Liver (tissue), 9 donors: ENCODE data around the gene CNOT3. TPM values are rescaled to one million over a fixed set of nuclear protein-coding genes. Genes with fewer than 3 reads are reported as not detected.

Experiments used
- DNase-seq: peaks from one replicate; pipeline ENCODE4 v3.0.0-alpha.2; 2017; ENCODE audit warnings: low spot score
- H3K27ac ChIP-seq, 2 donors: one replicate each; pipeline ENCODE4 v1.7.0; 2013; ENCODE audit warnings: inconsistent platforms in 2 of 2, low read length in 2 of 2, control low read depth in 1 of 2, low read depth in 1 of 2, mild to moderate bottlenecking in 1 of 2
- H3K27me3 ChIP-seq, 4 donors: one replicate each; pipeline versions ENCODE4 v1.6.1 to v1.7.0; 2013; ENCODE audit warnings: low read length in 3 of 4, inconsistent platforms in 1 of 4, mild to moderate bottlenecking in 1 of 4, moderate library complexity in 1 of 4; ENCODE audit not compliant: control insufficient read depth in 4 of 4, insufficient read depth in 4 of 4
- H3K36me3 ChIP-seq, 4 donors: one replicate each; pipeline versions ENCODE4 v1.6.1 to v1.7.0; 2013; ENCODE audit warnings: low read length in 3 of 4, mild to moderate bottlenecking in 3 of 4, low read depth in 1 of 4, moderate library complexity in 1 of 4; ENCODE audit not compliant: control insufficient read depth in 4 of 4, insufficient read depth in 3 of 4
- H3K4me1 ChIP-seq, 4 donors: one replicate each; pipeline versions ENCODE4 v1.6.1 to v1.7.0; 2013; ENCODE audit warnings: low read length in 3 of 4, mild to moderate bottlenecking in 3 of 4, moderate library complexity in 1 of 4; ENCODE audit not compliant: control insufficient read depth in 4 of 4, insufficient read depth in 4 of 4
- H3K4me3 ChIP-seq, 3 donors: one replicate each; pipeline versions ENCODE4 v1.6.1 to v1.7.0; 2013; ENCODE audit warnings: low read length in 3 of 3, control low read depth in 1 of 3, low read depth in 1 of 3, mild to moderate bottlenecking in 1 of 3
- H3K9ac ChIP-seq, 2 donors: one replicate each; pipeline ENCODE4 v1.7.0; 2013; ENCODE audit warnings: low read length in 2 of 2, mild to moderate bottlenecking in 2 of 2, moderate library complexity in 2 of 2, control low read depth in 1 of 2, low read depth in 1 of 2
- H3K9me3 ChIP-seq, 4 donors: one replicate each; pipeline versions ENCODE4 v1.6.1 to v1.7.0; 2013; ENCODE audit warnings: low read length in 3 of 4; ENCODE audit not compliant: control insufficient read depth in 4 of 4
- EGR1 ChIP-seq, 2 donors: IDR thresholded peaks; 2 replicates each; pipeline ENCODE4 v1.6.1; 2016 to 2018; ENCODE audit warnings: antibody characterized with exemption in 2 of 2, low read depth in 2 of 2
- GABPA ChIP-seq, 2 donors: IDR thresholded peaks in 1 of 2; conservative IDR thresholded peaks in 1 of 2; 2 replicates each; pipeline ENCODE4 v1.6.1; 2016; ENCODE audit warnings: antibody characterized with exemption in 2 of 2, mild to moderate bottlenecking in 1 of 2, moderate library complexity in 1 of 2
- NR2F2 ChIP-seq: IDR thresholded peaks from 2 replicates; pipeline ENCODE4 v1.6.1; 2016; ENCODE audit warnings: antibody characterized with exemption
- RAD21 ChIP-seq, 2 donors: IDR thresholded peaks; 2 replicates each; pipeline ENCODE4 v1.6.1; 2016; ENCODE audit warnings: antibody characterized with exemption in 2 of 2, mild to moderate bottlenecking in 2 of 2
- SP1 ChIP-seq: IDR thresholded peaks from 2 replicates; pipeline ENCODE4 v1.6.1; 2018; ENCODE audit warnings: antibody characterized with exemption, mild to moderate bottlenecking
- TAF1 ChIP-seq: conservative IDR thresholded peaks from 2 replicates; pipeline ENCODE4 v1.6.1; 2016; ENCODE audit warnings: antibody characterized with exemption, mild to moderate bottlenecking
- YY1 ChIP-seq: IDR thresholded peaks from 2 replicates; pipeline ENCODE4 v1.6.1; 2016; ENCODE audit warnings: antibody characterized with exemption, mild to moderate bottlenecking
- WGBS: extraction: QIAGEN DNeasy Blood & Tissue Kit; methylation state at CpG from one replicate; pipeline ENCODE4 v1.1.7; 2013; 5-methylcytosine and 5-hydroxymethylcytosine counted together
- polyA plus RNA-seq, 2 donors: library from polyadenylated mRNA; stranded (reverse) in 1 of 2; unstranded in 1 of 2; fragments of 200-250 nt in 1 of 2; fragments of >200 nt in 1 of 2; fragmentation: Nextera tagmentation in 1 of 2; extraction: Ambion mirVana in 1 of 2; gene quantifications; one replicate each; pipeline versions ENCODE4 v1.2.1 to v1.2.3, GENCODE V29; 2013 to 2015
- total RNA-seq, 2 donors: library from RNA; depleted of rRNA; stranded (reverse); fragments of >200 nt; gene quantifications; one replicate each; pipeline ENCODE4 v1.2.3, GENCODE V29; 2014
- TF ChIP-seq, protein P1 (sequence below): IDR thresholded peaks from 2 replicates; pipeline ENCODE4 v1.6.1; 2016; ENCODE audit warnings: antibody characterized with exemption
- TF ChIP-seq, protein P2 (sequence below): IDR thresholded peaks from 2 replicates; pipeline ENCODE4 v1.6.1; 2016; ENCODE audit warnings: antibody characterized with exemption
- TF ChIP-seq, protein P3 (sequence below): IDR thresholded peaks from 2 replicates; pipeline ENCODE4 v1.6.1; 2016; ENCODE audit warnings: antibody characterized with exemption, mild to moderate bottlenecking
- donor health status: healthy.
- donor health status: healthy.
- donor health status: healthy.
- donor health status: healthy.
- donor health status: healthy.

Gene CNOT3
- total and polyA plus RNA-seq, 4 donors = 3.7 to 13.0 (median 9.1) TPM

DNA sequence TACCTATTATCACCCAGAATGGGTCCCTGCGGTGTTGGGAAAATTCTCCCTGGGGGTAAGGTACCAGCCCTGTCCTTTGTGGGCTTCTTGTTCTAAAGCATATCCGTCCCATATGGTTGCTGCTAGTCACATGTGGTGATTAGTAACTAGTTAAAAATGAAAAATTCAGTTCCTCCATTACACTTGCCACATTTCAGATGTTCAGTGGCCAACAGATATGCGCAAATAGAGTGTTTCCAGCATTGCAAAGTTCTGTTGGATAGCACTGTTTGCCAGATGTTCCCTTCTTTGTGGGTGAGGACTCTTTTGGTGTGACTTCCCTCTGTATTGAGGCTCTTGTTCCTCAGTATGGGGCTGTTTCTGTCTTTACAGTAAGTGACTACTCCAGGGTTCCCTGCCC, 3.8 kb downstream of the CNOT3 start (continued):
- TF ChIP-seq, protein P1, sequence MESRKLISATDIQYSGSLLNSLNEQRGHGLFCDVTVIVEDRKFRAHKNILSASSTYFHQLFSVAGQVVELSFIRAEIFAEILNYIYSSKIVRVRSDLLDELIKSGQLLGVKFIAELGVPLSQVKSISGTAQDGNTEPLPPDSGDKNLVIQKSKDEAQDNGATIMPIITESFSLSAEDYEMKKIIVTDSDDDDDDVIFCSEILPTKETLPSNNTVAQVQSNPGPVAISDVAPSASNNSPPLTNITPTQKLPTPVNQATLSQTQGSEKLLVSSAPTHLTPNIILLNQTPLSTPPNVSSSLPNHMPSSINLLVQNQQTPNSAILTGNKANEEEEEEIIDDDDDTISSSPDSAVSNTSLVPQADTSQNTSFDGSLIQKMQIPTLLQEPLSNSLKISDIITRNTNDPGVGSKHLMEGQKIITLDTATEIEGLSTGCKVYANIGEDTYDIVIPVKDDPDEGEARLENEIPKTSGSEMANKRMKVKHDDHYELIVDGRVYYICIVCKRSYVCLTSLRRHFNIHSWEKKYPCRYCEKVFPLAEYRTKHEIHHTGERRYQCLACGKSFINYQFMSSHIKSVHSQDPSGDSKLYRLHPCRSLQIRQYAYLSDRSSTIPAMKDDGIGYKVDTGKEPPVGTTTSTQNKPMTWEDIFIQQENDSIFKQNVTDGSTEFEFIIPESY = no peak
- TF ChIP-seq RAD21 (IDR thresholded peaks at IDR 0.05) (no peak), EGR1 (IDR thresholded peaks at IDR 0.05; ENCODE audit: low read depth in 2 of 2) (no peak), TAF1 (no peak)

DNA sequence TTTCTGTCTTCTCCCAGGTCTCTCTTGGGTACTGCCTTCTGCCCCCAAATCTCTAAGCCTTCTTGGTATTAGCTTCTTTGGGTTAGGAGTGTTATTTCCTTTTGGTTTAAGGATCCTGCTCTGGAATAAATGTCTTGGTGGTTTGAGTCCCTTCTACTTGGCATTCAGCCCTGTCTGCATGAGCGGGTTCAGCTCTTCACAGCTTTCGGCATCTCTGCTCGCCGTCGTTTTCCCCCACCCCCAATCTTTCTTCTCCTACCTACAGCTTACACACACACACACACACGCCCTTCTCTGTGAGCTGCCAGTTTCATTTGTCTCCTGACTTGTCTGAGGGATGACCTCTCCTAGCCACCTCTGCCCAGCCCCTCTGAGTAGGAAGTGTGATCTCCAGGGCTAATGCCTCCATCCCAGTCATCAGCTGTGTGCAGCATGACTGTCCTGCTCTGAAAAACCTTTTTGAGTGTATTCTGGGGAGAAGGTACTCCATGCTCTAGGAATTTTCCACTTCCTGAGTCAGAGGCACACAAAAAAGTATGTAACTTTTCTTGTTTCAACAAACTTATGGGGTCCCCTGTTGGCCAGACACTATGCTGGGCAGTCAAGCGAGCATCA, 4.7 kb downstream of the CNOT3 start:
- Histone ChIP-seq H3K9me3 (no peaks in the 10 kb centered on the region), H3K4me3 (no peak overlapping the region), H3K9ac (no peak overlapping the region), H3K27ac (no peak overlapping the region), H3K36me3 (peaks cover 11 to 53% (median 41%) of the 10 kb centered on the region in 4 donors), H3K27me3 (no peaks in the 10 kb centered on the region), H3K4me1 (peaks cover 2 to 24% (median 21%) of the 10 kb centered on the region in 4 donors)
- WGBS = 91% methylated on average over 7 of the region's 7 CpGs
- DNase-seq = no peak
- no peak for TF ChIP-seq NR2F2

DNA sequence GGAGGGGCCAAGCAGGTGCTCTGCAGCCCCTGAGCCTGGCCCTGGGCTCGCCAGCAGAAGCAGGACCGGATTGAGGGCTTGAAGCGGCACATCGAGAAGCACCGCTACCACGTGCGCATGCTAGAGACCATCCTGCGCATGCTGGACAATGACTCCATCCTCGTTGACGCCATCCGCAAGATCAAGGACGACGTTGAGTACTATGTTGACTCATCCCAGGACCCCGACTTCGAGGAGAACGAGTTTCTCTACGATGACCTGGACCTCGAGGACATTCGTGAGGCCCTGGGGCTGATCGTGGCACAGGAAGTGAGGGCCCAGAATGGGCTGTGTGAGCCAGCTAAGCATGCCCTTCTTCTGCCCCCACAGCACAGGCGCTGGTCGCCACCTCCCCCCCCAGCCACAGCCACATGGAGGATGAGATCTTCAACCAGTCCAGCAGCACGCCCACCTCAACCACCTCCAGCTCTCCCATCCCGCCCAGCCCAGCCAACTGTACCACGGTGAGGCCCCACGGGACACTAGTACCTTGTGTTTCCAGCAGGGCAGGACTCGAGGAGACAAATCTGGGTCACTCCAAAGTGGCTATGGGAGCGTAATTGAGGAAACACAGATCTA, 8.1 kb downstream of the CNOT3 start:
- Histone ChIP-seq H3K36me3 (peaks cover 14 to 84% (median 58%) of the 10 kb centered on the region in 4 donors), H3K9ac (no peak overlapping the region), H3K27ac (no peak overlapping the region), H3K4me1 (peaks cover 0 to 4% (median 3%) of the 10 kb centered on the region in 4 donors), H3K27me3 (no peaks in the 10 kb centered on the region), H3K4me3 (no peak overlapping the region), H3K9me3 (no peaks in the 10 kb centered on the region)
- WGBS = 94% methylated on average over 28 of the region's 28 CpGs
- TF ChIP-seq, protein P2, sequence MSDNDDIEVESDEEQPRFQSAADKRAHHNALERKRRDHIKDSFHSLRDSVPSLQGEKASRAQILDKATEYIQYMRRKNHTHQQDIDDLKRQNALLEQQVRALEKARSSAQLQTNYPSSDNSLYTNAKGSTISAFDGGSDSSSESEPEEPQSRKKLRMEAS = no peak
- no peak for TF ChIP-seq YY1
- TF ChIP-seq, protein P3, sequence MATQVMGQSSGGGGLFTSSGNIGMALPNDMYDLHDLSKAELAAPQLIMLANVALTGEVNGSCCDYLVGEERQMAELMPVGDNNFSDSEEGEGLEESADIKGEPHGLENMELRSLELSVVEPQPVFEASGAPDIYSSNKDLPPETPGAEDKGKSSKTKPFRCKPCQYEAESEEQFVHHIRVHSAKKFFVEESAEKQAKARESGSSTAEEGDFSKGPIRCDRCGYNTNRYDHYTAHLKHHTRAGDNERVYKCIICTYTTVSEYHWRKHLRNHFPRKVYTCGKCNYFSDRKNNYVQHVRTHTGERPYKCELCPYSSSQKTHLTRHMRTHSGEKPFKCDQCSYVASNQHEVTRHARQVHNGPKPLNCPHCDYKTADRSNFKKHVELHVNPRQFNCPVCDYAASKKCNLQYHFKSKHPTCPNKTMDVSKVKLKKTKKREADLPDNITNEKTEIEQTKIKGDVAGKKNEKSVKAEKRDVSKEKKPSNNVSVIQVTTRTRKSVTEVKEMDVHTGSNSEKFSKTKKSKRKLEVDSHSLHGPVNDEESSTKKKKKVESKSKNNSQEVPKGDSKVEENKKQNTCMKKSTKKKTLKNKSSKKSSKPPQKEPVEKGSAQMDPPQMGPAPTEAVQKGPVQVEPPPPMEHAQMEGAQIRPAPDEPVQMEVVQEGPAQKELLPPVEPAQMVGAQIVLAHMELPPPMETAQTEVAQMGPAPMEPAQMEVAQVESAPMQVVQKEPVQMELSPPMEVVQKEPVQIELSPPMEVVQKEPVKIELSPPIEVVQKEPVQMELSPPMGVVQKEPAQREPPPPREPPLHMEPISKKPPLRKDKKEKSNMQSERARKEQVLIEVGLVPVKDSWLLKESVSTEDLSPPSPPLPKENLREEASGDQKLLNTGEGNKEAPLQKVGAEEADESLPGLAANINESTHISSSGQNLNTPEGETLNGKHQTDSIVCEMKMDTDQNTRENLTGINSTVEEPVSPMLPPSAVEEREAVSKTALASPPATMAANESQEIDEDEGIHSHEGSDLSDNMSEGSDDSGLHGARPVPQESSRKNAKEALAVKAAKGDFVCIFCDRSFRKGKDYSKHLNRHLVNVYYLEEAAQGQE = no peak
- no peak for TF ChIP-seq RAD21 (IDR thresholded peaks at IDR 0.05)
- DNase-seq = no peak

DNA sequence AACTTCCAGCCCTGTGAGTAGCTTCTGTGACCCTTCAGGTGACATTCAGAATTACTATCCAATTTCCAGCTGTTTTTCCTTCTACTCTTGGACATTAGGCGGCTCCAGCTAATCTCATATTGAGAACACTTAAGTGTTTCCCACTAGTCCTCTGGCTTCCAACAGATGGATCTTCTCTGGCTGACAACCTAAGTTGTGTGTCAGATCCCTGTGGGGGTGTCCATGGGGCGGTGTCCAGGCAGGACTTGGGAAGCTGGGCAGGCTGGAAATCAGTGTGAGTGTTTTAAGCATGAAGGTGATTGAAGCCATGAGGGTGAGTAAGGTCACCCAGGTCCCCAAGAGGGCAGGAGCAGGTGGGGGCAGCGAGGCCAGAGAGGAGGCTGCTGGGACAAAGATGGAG, 10.1 kb downstream of the CNOT3 start:
- no peak overlapping the region for H3K9ac ChIP-seq
- DNase-seq = no peak
- peaks cover 20 to 94% (median 64%) of the 10 kb centered on the region in 4 donors for H3K36me3 ChIP-seq
- H3K27me3 ChIP-seq = no peaks in the 10 kb centered on the region
- TF ChIP-seq GABPA (IDR thresholded peaks at IDR 0.05 in 1 of 2, conservative IDR thresholded peaks at IDR 0.05 in 1 of 2) (no peak), SP1 (no peak)
- TF ChIP-seq, protein P1 = no peak
- WGBS = 64% methylated on average over 3 of the region's 3 CpGs
- H3K4me1 ChIP-seq = no peaks in the 10 kb centered on the region
- H3K27ac ChIP-seq = no peak overlapping the region
- no peaks in the 10 kb centered on the region for H3K9me3 ChIP-seq
- no peak overlapping the region for H3K4me3 ChIP-seq
